HEK293 (cell line): ENCODE data around the gene IGFLR1.

Experiments used
- CTCF ChIA-PET: fragments of 350-600 bp; formaldehyde crosslinking; extraction: SDS; loops from one replicate; lab custom pipeline; 2021; ENCODE audit warnings: antibody characterized with exemption; lab: Yijun Ruan, JAX
- POLR2A ChIA-PET: fragments of 300-600 bp; formaldehyde crosslinking; extraction: SDS; loops from one replicate; lab custom pipeline; 2020; ENCODE audit warnings: antibody characterized with exemption, inconsistent platforms; lab: Yijun Ruan, JAX
- H3K27ac ChIP-seq: fragments of 200-500 bp; sonication (Bioruptor generic); 2 replicates; pipeline ENCODE4 v1.5.1; 2014; ENCODE audit warnings: low read depth, low read length, control low read depth, inconsistent platforms; ENCODE audit errors: extremely low read depth
- H3K36me3 ChIP-seq, 2 experiments: fragments of 200-500 bp in 1 of 2; sonication (Bioruptor generic) in 1 of 2; 1 replicate in 1 of 2; 2 replicates in 1 of 2; pipeline ENCODE4 v1.5.1; 2014 to 2017; ENCODE audit warnings: inconsistent platforms in 2 of 2, low read length in 2 of 2; ENCODE audit not compliant: control insufficient read depth in 2 of 2, insufficient read depth in 1 of 2
- H3K4me1 ChIP-seq: fragments of 200-500 bp; sonication (Bioruptor generic); 2 replicates; pipeline ENCODE4 v1.5.1; 2014; ENCODE audit warnings: mild to moderate bottlenecking, low read length, inconsistent platforms; ENCODE audit not compliant: control insufficient read depth, insufficient read depth
- H3K4me3 ChIP-seq: 2 replicates; pipeline ENCODE4 v1.5.1; 2011; ENCODE audit warnings: low read depth, mild to moderate bottlenecking, control low read depth, low read length, moderate library complexity
- H3K9me3 ChIP-seq: fragments of 200-500 bp; sonication (Bioruptor generic); 2 replicates; pipeline ENCODE4 v1.5.1; 2014; ENCODE audit warnings: low read depth, low read length, inconsistent platforms; ENCODE audit not compliant: control insufficient read depth, insufficient read depth
- GLIS1 ChIP-seq: fragments of 450-650 bp; formaldehyde crosslinking; IDR thresholded peaks from 2 replicates; pipeline ENCODE4 v1.5.1; 2016; ENCODE audit warnings: missing biosample characterization, missing genetic modification characterization
- HIC1 ChIP-seq: fragments of 450-650 bp; formaldehyde crosslinking; IDR thresholded peaks from 2 replicates; pipeline ENCODE4 v1.5.1; 2016; ENCODE audit warnings: missing biosample characterization, missing genetic modification characterization
- PBX3 ChIP-seq: sonication (generic); formaldehyde crosslinking; IDR thresholded peaks from 2 replicates; pipeline ENCODE4 v1.8.1; 2022; ENCODE audit warnings: mild to moderate bottlenecking, moderate library complexity, missing genetic modification reagents
- SP3 ChIP-seq: fragments of 450-650 bp; formaldehyde crosslinking; IDR thresholded peaks from 2 replicates; pipeline ENCODE4 v1.5.1; 2016; ENCODE audit warnings: missing biosample characterization, missing genetic modification characterization
- SP7 ChIP-seq: fragments of 450-650 bp; formaldehyde crosslinking; IDR thresholded peaks from 2 replicates; pipeline ENCODE4 v1.5.1; 2016; ENCODE audit warnings: missing biosample characterization, missing genetic modification characterization
- TRIM28 ChIP-seq: IDR thresholded peaks from 2 replicates; pipeline ENCODE4 v1.6.1; 2011; ENCODE audit warnings: low read length, control low read depth, borderline replicate concordance
- ZEB2 ChIP-seq: fragments of 450-650 bp; formaldehyde crosslinking; IDR thresholded peaks from 2 replicates; pipeline ENCODE4 v1.5.1; 2016; ENCODE audit warnings: missing biosample characterization, missing genetic modification characterization
- ZNF138 ChIP-seq: fragments of 450-650 bp; formaldehyde crosslinking; IDR thresholded peaks from 2 replicates; pipeline ENCODE4 v1.5.1; 2016; ENCODE audit warnings: missing biosample characterization, missing genetic modification characterization, borderline replicate concordance
- ZNF19 ChIP-seq: fragments of 450-650 bp; formaldehyde crosslinking; IDR thresholded peaks from 2 replicates; pipeline ENCODE4; 2016; ENCODE audit warnings: missing biosample characterization, missing genetic modification characterization, low read depth
- ZNF391 ChIP-seq: fragments of 450-650 bp; formaldehyde crosslinking; IDR thresholded peaks from 2 replicates; pipeline ENCODE4 v1.5.1; 2016; ENCODE audit warnings: low read depth, missing biosample characterization, missing genetic modification characterization, borderline replicate concordance
- ZNF423 ChIP-seq: fragments of 450-650 bp; formaldehyde crosslinking; IDR thresholded peaks from 2 replicates; pipeline ENCODE4 v1.5.1; 2016; ENCODE audit warnings: missing biosample characterization, missing genetic modification characterization
- ZNF549 ChIP-seq: fragments of 450-650 bp; IDR thresholded peaks from 2 replicates; pipeline ENCODE4 v1.5.1; 2018; ENCODE audit warnings: missing biosample characterization, missing genetic modification characterization, mild to moderate bottlenecking, inconsistent platforms, moderate library complexity
- ZNF561 ChIP-seq: fragments of 450-650 bp; IDR thresholded peaks from 2 replicates; pipeline ENCODE4 v1.5.1; 2018; ENCODE audit warnings: missing biosample characterization, missing genetic modification characterization, borderline replicate concordance
- ZNF777 ChIP-seq: fragments of 450-650 bp; formaldehyde crosslinking; IDR thresholded peaks from 2 replicates; pipeline ENCODE4 v1.5.1; 2017; ENCODE audit warnings: missing biosample characterization, missing genetic modification characterization, borderline replicate concordance
- ZNF837 ChIP-seq: fragments of 450-650 bp; formaldehyde crosslinking; IDR thresholded peaks from 2 replicates; pipeline ENCODE4 v1.5.1; 2016; ENCODE audit warnings: missing biosample characterization, missing genetic modification characterization
- ZNF843 ChIP-seq: fragments of 450-650 bp; formaldehyde crosslinking; IDR thresholded peaks from 2 replicates; pipeline ENCODE4 v1.5.1; 2016; ENCODE audit warnings: missing biosample characterization, missing genetic modification characterization
- TF ChIP-seq, protein P1 (sequence below): fragments of 450-650 bp; formaldehyde crosslinking; IDR thresholded peaks from 2 replicates; pipeline ENCODE4 v1.5.1; 2016; ENCODE audit warnings: missing biosample characterization, missing genetic modification characterization
- TF ChIP-seq, protein P2 (sequence below): fragments of 450-650 bp; formaldehyde crosslinking; IDR thresholded peaks from 2 replicates; pipeline ENCODE4 v1.5.1; 2016; ENCODE audit warnings: missing biosample characterization, missing genetic modification characterization
- TF ChIP-seq, protein P3 (sequence below): fragments of 450-650 bp; formaldehyde crosslinking; IDR thresholded peaks from 2 replicates; pipeline ENCODE4 v1.5.1; 2017; ENCODE audit warnings: missing biosample characterization, missing genetic modification characterization

IGFLR1 gene

DNA sequence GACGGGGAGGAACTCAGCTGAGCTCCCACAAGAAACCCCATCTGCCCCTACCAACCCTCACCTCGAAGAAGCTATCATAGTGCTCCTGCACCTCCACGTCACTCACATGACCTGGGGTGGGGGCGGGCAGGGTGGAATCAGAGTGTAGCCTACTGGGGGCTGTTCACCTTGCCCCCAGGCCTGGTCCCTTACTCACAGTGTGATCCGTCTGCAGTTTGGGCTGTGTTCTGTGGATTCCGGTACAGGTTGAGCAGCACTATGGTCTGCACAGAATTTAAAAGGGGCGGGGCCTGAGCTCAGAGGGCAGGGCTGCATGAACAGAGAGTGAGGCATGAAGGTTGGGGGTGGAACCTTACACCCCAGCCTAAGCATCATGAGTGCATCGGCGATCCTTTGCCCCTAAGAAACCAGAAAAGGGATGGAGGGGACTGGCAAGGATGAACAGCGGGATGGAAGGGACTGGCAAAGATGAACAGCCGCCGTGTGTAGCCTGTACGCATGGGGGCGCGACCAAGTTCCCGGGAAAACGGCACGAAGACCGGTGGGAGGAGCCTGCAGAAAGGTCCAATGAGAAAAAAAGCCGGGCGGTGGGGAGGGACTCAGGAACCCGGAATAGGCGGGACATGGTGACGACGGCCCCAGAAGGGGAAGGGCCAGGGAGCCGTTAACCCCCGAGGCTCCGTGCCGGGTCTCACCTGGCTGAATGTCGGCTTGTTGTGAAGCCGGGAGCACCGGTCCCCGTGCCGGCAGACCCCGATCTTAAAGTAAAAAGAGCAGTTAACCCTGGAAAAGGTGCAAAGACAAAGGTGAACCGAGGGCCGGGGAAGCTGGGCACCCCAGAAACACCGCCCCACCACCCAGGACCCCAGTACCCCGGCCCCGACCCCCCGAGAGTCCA lies 2.4 kb upstream of the IGFLR1 start (continued):
- TF ChIP-seq, protein P1, sequence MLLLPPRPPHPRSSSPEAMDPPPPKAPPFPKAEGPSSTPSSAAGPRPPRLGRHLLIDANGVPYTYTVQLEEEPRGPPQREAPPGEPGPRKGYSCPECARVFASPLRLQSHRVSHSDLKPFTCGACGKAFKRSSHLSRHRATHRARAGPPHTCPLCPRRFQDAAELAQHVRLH (tag by site-specific recombination): peak; percentile 52; the same call in 1 of the 2 replicates
- TF ChIP-seq, protein P2, sequence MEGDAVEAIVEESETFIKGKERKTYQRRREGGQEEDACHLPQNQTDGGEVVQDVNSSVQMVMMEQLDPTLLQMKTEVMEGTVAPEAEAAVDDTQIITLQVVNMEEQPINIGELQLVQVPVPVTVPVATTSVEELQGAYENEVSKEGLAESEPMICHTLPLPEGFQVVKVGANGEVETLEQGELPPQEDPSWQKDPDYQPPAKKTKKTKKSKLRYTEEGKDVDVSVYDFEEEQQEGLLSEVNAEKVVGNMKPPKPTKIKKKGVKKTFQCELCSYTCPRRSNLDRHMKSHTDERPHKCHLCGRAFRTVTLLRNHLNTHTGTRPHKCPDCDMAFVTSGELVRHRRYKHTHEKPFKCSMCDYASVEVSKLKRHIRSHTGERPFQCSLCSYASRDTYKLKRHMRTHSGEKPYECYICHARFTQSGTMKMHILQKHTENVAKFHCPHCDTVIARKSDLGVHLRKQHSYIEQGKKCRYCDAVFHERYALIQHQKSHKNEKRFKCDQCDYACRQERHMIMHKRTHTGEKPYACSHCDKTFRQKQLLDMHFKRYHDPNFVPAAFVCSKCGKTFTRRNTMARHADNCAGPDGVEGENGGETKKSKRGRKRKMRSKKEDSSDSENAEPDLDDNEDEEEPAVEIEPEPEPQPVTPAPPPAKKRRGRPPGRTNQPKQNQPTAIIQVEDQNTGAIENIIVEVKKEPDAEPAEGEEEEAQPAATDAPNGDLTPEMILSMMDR: peak; percentile 94
- TF ChIP-seq HIC1 (tag by site-specific recombination) (peak; percentile 27; the same call in 1 of the 2 replicates), ZEB2 (tag by site-specific recombination) (peak; percentile 97), SP7 (tag by site-specific recombination) (peak; percentile 73), ZNF777 (tag by site-specific recombination) (no peak; the same call in 1 of the 2 replicates), ZNF19 (tag by site-specific recombination) (no peak)
- TF ChIP-seq, all 188 proteins: peak for 51

DNA sequence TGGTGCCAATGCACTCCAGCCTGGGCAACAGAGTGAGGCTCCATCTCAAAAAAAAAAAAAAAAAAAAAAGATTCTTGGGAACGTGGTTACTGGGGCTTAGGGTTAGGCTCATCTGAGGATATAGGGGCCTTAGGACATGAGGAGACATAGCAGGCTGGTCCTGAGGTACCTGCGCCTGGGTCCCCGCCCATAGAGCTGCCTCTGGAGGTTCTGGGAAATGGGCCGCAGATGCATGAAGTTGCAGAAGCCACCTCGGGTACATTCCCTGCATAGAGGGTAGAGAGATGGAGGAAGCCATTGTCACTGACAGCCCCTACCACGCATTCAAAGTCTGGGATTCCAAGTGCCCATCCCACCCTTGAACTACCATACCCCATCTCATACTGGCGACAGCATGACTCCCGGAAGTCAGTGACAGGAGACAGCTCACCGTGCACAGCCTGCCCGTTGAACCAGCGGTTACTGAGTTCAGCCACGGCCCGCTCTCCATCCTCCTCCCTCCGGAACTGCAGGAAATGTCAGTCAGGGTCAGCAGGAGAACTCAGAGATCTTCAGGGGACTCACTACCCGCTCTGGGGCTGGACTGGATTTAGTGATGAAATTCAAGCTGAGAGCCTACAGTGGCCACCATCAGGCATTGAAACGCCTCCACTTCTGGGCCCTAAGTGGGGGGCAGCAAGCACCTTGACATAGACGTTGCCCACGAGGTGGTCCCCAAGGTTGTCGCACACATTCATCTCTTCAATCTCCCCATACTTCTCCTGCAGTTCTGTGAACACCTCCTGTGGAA lies 1.6 kb upstream of the IGFLR1 start:
- Histone ChIP-seq H3K4me1 (peaks cover 33% of the 10 kb centered on the region), H3K4me3 (no peak overlapping the region), H3K36me3 (peaks cover 21 to 42% of the 10 kb centered on the region in 2 experiments), H3K27ac (no peak overlapping the region), H3K9me3 (no peaks in the 10 kb centered on the region; the same call in none of the 2 replicates)
- ChIA-PET CTCF (interaction anchor here (0.5 to 4.9 kb wide), 7 partner anchors 19 to 411 kb away, joined by 3 to 37 read pairs (median 3); partner anchors contain the start of gene COX6B1), POLR2A (interaction anchor here (0.6 to 2.9 kb wide), 8 partner anchors 13 to 124 kb away, joined by 3 to 34 read pairs (median 6); partner anchors contain the start of genes APLP1 and PROSER3)
- 0 out of 2 replicates have a peak, but pooled peaks have one; percentile 33 for TF ChIP-seq PBX3
- TF ChIP-seq, protein P3, sequence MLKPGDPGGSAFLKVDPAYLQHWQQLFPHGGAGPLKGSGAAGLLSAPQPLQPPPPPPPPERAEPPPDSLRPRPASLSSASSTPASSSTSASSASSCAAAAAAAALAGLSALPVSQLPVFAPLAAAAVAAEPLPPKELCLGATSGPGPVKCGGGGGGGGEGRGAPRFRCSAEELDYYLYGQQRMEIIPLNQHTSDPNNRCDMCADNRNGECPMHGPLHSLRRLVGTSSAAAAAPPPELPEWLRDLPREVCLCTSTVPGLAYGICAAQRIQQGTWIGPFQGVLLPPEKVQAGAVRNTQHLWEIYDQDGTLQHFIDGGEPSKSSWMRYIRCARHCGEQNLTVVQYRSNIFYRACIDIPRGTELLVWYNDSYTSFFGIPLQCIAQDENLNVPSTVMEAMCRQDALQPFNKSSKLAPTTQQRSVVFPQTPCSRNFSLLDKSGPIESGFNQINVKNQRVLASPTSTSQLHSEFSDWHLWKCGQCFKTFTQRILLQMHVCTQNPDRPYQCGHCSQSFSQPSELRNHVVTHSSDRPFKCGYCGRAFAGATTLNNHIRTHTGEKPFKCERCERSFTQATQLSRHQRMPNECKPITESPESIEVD (tag by site-specific recombination): no peak

- Histone ChIP-seq H3K4me1 (peaks cover 23% of the 10 kb centered on the region), H3K27ac (peak overlapping the region; percentile 97), H3K9me3 (no peaks in the 10 kb centered on the region; the same call in 1 of the 2 replicates), H3K36me3 (peaks cover 48 to 52% of the 10 kb centered on the region in 2 experiments), H3K4me3 (peak overlapping the region; percentile 39)
- ChIA-PET POLR2A (interaction anchor here (0.6 to 7.7 kb wide), 37 partner anchors 7 to 473 kb away, joined by 3 to 204 read pairs (median 5); partner anchors contain the start of genes ALKBH6, ARHGAP33, COX6B1 and HSPB6), CTCF (interaction anchor here (0.5 to 1.6 kb wide), 9 partner anchors 10 to 193 kb away, joined by 3 to 7 read pairs (median 3); no protein-coding TSS in a partner anchor)
- 0 out of 2 replicates have a peak, but pooled peaks have one; percentile 15 for TF ChIP-seq ZNF561 (tag by site-specific recombination)
- TF ChIP-seq ZNF423 (tag by site-specific recombination): 0 out of 2 replicates have a peak, but pooled peaks have one; percentile 11
- TF ChIP-seq SP3: no peak
- TF ChIP-seq ZNF391 (tag by site-specific recombination): peak; percentile 10; the same call in 1 of the 2 replicates
- TF ChIP-seq ZNF837 (tag by site-specific recombination): no peak
- 0 out of 2 replicates have a peak, but pooled peaks have one; percentile 67 for TF ChIP-seq GLIS1 (tag by site-specific recombination)
- no peak for TF ChIP-seq ZNF549
- TF ChIP-seq ZNF843 (tag by site-specific recombination): 0 out of 2 replicates have a peak, but pooled peaks have one; percentile 6
- no peak for TF ChIP-seq ZNF138 (tag by site-specific recombination)
- TF ChIP-seq TRIM28: 0 out of 2 replicates have a peak, but pooled peaks have one; percentile 1
Observed at GRCh38 chr19:35741203-35741515, 1.1 kb downstream of the IGFLR1 start.
